GM12872 (cell line): ENCODE results near the gene BCAS3.

Experiments used
- CTCF ChIP-seq: IDR thresholded peaks from 3 replicates; pipeline ENCODE4 v1.5.1; 2011; ENCODE audit warnings: low read depth, mild to moderate bottlenecking, low read length, moderate library complexity; ENCODE audit not compliant: insufficient read depth

BCAS3 gene

GRCh38 chr17:61316633-61317032 lies 639.0 kb downstream of the BCAS3 start:
- no peak for TF ChIP-seq CTCF

GRCh38 chr17:61317779-61318178 lies 640.1 kb downstream of the BCAS3 start:
- no peak for TF ChIP-seq CTCF

- no peak for TF ChIP-seq CTCF
Observed at GRCh38 chr17:61318684-61319098, 641.0 kb downstream of the BCAS3 start.

- TF ChIP-seq CTCF: no peak
Observed at GRCh38 chr17:61321344-61321743, 643.7 kb downstream of the BCAS3 start.

- no peak for TF ChIP-seq CTCF
Observed at GRCh38 chr17:61322325-61323002, 644.8 kb downstream of the BCAS3 start.

- no peak for TF ChIP-seq CTCF
Observed at GRCh38 chr17:61323003-61323908, 645.6 kb downstream of the BCAS3 start.

- no peak for TF ChIP-seq CTCF
Observed at GRCh38 chr17:61323909-61324868, 646.5 kb downstream of the BCAS3 start.
